ENCODE results near the gene TCERG1L.

DNA sequence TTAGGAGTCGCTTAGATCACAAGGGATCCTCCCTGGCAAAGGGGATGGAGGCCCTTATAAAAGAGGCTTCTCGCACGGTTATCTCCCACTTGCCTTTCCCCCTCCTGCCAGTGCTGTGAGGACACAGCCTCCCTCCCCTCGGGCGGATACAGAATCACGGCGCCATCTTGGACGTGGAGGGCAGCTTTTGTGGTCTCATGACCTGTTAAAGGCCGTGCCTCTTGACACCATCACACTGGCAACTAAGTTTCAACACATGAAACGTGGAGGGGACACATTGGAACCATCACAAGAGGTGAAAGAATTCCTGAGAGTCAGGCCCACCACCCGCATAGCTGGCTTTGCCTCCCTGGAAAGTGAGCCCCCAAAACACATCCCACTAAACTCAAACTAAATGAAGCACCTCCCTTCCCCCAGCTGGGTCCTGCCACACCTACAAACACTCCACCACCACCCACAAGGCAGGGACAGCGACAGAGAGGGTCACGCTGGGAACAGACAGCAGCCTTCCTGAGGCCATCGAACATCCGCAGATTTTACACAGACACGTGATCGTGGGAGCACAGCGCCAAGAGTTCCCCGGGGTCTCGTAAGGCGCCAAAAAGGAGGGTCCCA lies 110.6 kb downstream of the TCERG1L start:
- TF ChIP-seq EP300 (IDR thresholded peaks at IDR 0.05) (no peak), POLR2A (IDR thresholded peaks at IDR 0.05) (no peak)
- TF ChIP-seq, protein P1, sequence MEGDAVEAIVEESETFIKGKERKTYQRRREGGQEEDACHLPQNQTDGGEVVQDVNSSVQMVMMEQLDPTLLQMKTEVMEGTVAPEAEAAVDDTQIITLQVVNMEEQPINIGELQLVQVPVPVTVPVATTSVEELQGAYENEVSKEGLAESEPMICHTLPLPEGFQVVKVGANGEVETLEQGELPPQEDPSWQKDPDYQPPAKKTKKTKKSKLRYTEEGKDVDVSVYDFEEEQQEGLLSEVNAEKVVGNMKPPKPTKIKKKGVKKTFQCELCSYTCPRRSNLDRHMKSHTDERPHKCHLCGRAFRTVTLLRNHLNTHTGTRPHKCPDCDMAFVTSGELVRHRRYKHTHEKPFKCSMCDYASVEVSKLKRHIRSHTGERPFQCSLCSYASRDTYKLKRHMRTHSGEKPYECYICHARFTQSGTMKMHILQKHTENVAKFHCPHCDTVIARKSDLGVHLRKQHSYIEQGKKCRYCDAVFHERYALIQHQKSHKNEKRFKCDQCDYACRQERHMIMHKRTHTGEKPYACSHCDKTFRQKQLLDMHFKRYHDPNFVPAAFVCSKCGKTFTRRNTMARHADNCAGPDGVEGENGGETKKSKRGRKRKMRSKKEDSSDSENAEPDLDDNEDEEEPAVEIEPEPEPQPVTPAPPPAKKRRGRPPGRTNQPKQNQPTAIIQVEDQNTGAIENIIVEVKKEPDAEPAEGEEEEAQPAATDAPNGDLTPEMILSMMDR (IDR thresholded peaks at IDR 0.05): no peak

Data from tibial nerve (tissue), 4 donors.